HG03575 (cell line): Measurements from ENCODE around the gene TSPAN12.
"Not testable (repeated sequence)": the region's sequence is repeated elsewhere in the genome, so short reads cannot be mapped to it uniquely, and the experiment has no call there.

ENCODE experiments used
- ATAC-seq: cut with Tn5 transposase; IDR thresholded peaks from one replicate; pipeline ENCODE4 v1.9.1; 2021; ENCODE audit not compliant: unreplicated experiment, insufficient number of reproducible peaks, low FRiP score; ENCODE audit errors: extremely low read depth

The TSPAN12 gene

DNA sequence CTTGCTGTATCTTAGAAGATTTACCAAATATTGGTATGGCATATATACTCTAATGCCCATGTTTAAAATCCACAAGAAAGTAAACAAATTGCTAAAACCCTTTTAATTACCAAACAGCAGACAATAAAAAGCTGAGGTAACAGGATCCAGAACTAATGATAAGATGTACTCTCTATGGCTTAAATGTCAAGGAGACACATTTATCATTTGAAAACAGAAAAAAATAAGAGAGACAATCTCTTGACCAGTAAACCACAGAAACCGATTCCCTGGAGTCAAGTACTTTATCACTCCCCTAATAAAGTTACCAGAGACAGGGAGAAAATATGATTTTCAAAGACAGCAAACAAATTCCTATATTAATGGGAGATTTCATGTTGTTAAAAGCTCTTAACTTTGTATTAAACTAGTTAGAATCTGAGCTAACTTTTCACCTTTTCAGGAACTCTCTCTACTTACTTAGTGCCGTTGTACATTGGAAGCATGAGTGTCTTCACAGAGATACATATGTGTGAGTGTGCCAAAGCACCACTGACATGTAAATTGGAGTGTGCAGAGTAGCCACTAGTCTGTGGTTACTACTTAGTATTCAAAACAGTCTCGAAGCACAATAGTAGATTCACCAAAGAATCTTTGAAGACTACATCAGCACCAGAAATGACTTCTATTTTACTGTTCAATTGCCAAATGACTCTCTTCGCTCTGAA, 44.2 kb downstream of the TSPAN12 start:
- ATAC-seq = no peak

DNA sequence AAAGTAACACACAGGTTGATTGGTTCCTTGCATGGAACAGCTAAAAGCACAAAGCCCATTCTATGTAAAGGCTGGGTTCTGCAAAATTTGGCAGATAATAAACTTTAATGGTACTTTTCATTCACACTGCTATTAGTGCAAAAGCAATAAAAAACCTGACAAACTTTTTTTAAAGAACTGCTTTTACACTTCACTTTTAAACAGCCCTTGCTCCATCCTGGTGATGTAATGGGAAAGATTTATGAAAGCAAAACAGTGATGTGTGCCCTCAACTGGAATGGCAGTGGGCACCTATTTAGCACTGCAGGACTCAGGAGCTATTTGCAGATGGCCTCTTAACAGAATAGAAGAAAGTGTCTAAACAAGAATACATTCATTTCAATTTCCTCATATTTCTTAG, 44.9 kb downstream of the TSPAN12 start:
- ATAC-seq = no peak

DNA sequence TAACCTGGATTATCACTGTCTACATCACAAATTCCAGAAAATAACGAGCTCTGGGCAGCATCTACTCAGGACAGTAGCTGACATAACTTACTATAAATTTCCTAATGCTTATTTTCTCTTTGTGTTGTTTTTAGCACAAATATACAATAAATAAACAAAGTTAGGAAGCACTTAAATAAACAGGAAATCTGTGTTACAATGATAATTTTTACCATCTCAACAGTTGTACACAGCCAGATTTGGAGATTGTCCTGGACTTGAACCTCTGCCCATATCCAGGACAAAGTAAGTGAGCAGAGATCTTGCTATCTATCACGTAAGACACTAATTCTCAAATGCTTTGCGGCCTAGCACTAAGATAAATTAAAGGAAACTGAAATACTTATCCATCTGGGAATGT, 48.7 kb downstream of the TSPAN12 start:
- ATAC-seq = no peak

DNA sequence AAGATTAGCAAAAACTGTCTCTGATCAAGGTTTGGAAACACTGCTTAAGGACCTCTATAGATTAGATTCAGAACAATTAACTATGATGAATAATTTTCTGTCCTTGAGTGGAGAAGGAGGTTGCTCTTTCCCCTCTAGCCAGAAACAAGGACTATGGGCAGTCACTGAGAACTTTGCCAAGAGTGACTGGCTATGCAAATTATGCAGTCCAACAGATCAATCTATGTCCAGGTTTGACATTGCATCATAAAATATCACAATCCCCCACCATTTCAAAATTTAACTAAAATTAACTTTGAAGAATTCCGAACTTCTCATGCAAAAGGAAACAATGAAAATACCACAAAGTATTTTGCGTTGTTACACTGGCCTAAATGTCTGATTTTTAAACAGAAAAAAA, 50.6 kb downstream of the TSPAN12 start:
- no peak for ATAC-seq

DNA sequence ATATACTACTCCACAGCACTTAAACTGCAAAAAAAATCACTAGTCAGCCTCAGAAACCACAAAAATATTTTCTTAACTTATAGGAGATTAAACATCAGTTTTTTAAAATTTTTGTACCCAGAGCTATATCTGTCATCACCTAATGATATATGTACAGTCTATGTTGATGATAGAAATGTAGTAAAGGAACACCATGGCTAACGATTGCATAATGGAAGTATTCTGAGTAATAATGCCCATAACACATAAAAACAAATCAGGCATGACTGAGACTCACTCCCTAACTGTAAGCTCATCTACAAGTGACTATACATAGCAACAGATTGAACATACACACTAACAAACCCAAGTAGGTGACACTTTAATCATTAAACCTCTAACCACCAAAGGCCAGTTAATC, 51.3 kb downstream of the TSPAN12 start:
- ATAC-seq = no peak

DNA sequence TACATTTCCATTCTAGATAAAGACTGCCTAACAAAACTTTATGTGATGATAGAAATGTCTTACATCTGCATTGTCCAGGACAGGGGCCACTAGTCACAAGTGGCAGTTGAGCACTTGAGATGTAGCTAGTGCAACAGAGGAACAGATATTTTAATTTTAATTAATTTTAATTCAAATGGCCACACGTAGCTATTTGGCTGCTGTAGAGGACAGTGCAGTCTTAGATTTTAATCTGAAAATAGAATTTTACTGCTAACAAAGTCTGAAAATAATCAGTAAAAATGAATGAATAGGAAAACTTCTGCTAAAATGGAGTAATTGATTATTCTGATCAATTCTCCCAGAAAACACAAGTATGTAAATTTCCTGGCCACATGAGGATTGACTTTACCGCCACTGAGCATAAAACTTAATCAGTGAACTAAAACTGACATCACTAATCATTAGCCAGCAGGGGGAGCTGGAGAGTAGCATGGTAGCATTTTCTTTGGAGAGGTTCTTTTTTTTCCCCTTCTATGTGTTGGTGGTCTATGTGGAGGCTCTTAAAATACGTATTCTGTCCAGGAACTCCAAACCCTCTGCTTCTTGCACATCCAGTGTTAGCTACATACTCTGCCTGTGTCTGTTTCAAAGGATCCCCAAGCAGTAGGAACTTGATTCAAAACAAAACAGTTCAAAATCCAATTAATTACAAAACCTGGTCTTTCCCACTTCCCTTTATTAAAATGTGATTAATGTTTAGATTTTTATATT, 52.1 kb downstream of the TSPAN12 start:
- ATAC-seq = no peak

DNA sequence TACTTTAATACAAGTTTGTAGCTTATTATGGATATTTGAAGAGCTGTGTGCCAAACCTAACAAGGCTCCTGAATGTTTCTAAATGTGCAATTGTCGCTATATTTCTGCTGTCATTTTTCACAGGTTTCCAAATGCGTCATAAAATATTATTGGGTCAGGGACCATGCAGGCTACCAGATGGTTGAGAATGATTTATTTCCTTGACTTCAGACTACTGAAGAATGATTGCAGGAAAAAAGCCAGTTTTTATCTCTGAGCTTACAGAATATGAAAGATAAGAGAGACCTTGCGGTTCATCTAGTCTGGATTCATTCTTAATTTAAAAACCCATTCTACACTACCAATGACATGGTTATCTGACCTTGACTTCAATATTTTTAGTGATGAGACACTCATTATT, 55.2 kb downstream of the TSPAN12 start:
- no peak for ATAC-seq

DNA sequence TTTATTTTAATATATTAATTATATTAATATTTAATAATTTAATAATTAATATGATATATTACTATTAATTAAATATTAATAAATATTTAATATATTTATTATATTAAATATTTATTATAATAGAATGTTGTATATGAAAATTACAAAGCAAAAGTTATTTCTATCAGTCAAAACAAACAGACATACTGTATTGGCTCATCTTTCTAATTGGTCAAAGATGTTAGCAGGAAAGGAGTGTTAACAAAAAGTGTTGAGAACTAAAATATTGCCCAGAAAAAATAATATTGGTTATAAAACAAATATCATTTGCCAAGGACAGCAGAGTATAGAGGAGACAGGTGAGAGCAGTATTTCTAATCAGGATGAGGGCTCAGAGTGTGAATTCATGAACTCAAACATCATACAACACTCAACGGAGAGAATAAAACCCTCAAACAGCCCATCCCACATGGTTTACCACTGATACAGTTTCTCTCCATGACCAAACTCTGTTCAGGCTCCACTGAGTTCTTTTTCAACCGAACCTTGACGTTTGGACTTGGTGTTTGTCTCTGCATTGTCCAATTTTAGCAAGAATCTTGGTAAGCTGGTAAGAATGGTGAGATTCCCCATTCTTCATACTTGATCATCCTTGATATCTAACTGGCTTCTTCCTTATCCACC, 58.0 kb downstream of the TSPAN12 start:
- ATAC-seq = no peak

DNA sequence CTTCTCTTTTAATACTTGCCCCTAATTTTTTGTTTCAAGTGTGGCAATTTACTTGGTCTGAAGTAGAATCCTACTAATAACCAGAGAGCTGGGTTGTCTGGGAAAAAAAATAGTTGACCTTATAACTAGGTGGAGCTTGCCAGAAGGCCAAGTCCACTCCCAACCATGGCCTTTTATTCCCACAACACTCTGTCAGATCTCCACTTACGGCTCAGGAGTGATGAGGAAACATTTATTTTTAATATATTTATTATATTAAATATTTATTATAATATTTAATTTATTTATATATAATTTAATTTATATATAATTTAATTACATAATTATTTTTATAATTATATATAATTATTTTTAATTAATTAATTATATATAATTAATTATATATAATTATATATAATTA, 58.8 kb downstream of the TSPAN12 start:
- no peak for ATAC-seq

DNA sequence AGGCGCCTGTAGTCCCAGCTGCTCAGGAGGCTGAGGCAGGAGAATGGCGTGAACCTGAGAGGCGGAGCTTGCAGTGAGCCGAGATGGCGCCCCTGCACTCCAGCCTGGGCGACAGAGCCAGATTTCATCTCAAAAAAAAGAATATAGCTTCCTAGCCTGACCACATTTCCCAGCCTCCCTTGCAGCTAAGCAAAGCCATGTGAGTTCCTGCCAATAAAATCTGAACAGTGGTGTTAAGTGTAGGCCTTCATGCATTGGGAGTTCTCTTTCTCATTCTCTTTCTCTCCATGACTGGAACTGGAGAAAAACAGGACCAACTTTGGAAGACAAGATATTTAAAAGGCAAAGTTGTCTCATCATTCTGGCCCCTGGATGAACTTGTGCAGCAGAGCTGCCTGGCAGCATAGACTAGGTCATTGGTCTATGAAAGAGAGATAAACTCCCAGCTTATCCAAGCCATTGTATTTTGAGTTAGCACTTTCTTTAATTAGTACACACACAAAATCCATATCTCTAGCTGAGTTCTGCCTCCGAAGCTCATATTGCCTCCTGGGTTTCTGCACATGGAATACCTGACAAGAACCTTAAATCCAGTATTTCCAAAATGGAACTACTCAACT, 60.8 kb downstream of the TSPAN12 start:
- ATAC-seq = no peak

DNA sequence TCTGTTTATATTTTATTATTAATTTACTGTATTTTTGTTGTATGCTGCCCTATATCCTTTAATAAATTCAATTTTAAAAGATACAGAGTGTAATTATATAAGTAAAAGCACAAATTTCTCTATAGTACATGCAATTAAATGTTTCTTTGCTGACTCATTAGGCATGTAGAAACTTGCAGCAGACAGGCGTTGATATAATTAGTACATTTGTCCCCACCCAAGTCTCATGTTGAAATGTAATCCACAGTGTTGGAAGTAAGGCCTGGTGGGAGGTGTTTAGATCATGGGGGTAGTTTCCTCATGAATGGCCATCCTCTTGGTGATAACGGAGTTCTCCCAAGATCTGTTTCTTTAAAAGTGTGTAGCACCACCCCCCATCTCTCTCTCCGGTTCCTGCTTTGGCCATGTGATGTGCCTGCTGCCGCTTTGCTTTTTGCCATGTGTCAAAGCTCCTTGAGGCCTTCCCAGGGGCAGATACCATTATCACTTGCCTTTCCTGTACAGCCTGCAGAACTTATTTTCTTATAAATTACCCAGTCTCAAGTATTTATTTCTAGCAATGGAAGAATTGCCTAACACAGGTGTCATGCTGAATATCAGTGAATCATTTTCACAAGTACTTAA, 63.7 kb downstream of the TSPAN12 start:
- no peak for ATAC-seq

DNA sequence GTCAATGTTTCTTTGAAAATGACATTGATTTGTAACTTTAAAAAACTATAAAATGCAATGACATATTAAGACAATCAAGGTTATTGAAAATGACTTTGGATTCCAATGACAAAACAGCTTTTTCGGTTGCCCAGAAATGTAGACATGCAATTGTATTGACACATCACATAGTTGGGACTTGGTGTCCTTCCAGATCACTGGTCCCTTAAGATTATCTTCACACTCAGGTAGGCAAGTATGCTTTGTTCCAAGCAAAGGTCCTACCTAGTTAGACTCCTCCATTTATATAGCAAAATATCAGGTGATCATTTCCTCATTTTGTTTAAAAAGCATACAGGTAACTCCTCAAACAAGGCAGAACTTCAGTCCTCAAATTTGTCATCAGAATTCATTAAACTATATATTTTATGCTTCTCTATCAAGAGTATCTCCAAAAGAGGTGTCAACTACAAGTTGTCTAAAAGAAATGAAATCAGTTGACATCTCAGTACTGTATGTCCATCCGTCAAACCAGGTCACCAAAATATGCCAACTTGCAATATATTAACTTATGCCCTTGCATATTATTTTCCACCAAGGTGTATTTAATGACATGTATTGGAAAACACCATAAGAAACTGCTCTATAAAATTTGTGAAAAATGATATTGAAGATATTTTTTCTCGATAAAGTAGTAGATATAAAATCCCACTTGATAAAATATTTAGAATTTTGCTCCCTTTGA, 64.6 kb downstream of the TSPAN12 start:
- no peak for ATAC-seq

DNA sequence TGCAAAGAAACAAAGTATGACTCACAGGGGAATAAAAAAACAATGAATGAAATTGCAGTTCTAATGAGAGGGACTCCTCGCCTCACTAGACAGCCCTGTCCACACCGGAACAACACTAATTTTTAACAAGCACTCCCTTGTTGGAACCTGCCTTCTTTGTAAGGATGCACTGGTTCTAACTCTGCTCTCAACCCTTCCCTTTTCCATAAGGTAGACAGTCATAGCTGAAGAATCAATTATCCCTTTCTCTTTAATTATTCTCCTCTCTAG, 65.1 kb downstream of the TSPAN12 start:
- no peak for ATAC-seq

DNA sequence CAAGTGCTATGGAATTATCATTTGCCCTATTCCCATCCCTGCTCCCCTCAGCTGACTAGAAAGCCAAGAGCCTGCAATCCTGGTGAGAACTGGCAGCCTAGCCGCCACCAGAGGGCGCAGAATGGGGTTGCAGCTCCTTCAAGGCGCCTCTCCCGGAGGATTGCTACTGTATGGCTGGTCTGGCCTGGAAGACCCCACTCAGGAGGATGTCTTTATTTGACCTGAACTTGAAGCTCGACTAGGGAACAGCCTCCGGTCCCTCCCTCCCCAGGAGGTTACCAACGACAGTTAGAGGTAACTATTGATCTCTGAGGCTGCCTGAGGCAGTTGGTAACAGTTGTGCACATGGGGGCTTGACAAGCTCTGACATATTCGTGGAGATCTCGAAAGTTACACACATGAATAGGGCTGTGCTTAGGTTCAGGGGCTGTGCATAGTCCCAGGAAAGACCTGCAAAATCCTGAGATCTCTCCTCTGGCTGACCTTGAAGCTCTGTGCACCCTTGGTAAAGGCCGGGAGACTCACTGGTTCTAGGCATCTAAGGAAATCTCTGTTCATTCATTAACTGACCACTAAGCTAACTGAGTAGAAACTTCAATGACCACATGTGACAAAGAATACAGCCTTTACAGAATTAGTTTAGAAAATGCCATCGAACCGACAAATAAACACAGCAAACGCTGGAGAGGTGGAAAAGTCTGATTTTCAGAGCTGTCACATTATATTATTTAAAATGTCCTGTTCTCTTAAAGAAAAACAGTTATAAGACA, 65.7 kb downstream of the TSPAN12 start:
- peak; percentile 73 for ATAC-seq

DNA sequence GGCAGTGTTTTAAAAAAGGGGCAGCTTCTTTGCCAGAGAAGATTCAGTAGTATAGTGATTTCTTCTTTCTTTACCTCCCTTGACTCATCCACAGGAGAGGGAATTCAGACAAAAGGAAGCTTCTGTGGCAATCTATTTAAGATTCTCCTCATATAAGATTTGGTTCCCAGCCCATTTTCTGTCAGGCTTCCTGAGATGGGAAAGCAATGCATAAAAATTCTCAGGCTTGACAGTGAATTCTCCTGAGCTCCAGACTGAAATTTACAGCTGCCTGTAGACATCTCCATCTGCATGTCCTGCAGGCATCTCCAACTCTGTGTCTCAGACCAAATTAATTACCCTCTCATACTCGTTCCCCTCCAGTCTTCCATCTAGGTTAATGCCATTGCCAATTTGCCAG, 72.8 kb downstream of the TSPAN12 start:
- no peak for ATAC-seq

DNA sequence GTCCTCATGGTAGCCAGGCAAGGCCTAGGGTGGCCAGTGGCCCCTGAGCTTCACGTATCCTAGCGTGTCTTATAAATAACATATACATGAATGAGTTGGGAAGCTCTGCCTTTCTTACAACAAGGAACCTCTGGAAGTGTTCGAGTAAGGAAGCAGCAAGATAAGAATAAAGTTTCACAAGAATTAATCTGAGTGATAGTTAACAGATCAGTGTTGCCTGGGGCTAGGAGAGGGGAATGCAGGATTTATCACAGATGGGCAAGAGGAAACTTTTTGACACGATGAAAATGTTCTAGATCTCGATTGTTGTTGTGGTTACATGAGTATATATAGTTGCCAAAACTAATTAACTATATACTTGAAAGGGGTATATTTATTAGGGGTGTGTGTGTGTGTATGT, 74.2 kb downstream of the TSPAN12 start:
- ATAC-seq = no peak

DNA sequence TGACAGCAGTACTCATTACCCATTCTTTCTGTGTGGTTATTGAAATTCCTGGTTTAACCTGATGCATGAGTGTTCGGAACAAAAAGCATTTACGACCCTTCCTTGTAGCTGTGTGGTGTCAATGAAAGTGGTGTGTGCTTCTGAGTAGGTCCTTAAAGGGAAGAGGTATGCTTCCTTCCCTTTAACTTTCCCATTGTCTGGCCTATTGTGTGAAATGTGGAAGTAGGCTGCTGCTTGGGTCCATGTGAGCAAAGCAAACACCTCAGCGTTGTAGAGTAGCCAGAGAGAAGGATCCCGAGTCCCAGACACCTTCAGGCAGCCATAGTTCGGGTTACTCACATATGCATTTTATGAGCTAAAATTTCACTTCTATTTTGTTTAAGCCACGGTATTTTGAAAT, 74.7 kb downstream of the TSPAN12 start:
- no peak for ATAC-seq

DNA sequence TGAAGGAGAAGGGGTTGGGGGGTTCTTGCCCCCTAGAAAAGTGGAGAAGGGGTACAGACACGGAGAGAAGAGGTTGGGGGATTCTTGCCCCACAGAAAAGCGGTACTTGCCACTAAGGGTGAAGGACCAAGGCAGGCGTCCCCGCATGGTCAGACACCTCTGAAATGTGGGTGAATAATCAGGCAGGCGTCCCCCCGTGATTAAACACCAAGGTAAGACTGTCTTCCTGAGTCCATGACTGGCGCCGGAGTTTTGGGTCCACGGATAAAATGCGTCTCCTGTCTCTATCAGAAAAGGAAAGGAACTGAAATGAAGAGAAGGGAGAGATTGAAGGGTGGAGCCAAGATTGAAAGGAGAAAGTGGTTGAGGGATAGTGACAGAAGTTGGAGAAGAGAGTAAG, 76.0 kb downstream of the TSPAN12 start:
- not testable (repeated sequence) for ATAC-seq
